NK-92 treated with Interleukin-12 subunit alpha and Interleukin-12 subunit beta, amount 100 ng/mL, for 24 hours (cell line): ENCODE results near the gene RPP40.
"Not testable (repeated sequence)": the region's sequence is repeated elsewhere in the genome, so short reads cannot be mapped to it uniquely, and the experiment has no call there.

ENCODE experiments used
- DNase-seq: peaks from one replicate; lab custom pipeline; 2025; lab: John Stamatoyannopoulos, UW

RPP40 gene

DNA sequence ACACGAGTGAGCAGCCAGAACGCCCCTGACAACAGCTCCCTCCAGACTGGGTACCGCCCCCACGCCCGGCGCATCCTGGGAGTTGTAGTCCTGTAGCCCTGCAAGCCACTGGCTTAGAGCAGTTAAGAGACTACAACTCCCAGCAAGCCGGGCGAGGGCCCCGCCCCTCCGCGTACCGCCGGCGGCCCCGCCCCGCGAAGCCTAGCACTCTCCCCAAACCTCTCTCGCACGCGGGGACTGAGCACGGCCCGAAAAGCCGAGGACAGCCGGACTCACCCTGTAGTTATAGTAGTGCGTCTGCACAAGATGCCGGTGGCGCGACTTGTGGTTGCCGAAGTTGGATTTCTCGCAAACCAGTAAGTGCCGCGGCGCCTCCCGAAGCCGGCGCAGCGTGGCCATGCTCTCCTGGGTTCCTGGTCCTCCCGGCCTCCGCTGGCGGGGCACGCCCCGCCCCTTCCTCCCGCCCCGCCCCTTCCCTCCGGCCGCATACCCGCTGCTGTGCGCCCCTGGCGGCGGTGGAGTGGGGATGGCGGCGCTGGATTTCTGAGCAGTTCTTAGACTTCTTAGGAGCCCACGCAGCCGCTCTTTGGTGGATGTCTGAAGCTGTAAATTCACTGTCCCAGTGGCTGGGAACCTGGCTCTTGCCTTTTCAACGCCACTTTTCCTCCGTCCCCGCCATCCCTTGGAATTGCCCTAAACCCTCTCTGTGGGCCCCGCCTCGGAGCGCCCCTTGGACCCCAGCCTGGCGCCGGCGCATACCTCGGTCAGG is at the start of gene RPP40:
RPP40 (minus strand) TSS at position 434 of the 769 bp plus-strand sequence; CDS start at position 399, 35 bp downstream.
- peak; percentile 96 for DNase-seq

- DNase-seq, result no peak
These were observed 49.2 kb upstream of the RPP40 start for GRCh38 chr6:5053038-5053437.

GRCh38 chr6:5051394-5051793 is 47.6 kb upstream of the RPP40 start:
- no peak for DNase-seq

GRCh38 chr6:5050009-5050408 is 46.2 kb upstream of the RPP40 start:
- DNase-seq, result peak; percentile 36

DNA sequence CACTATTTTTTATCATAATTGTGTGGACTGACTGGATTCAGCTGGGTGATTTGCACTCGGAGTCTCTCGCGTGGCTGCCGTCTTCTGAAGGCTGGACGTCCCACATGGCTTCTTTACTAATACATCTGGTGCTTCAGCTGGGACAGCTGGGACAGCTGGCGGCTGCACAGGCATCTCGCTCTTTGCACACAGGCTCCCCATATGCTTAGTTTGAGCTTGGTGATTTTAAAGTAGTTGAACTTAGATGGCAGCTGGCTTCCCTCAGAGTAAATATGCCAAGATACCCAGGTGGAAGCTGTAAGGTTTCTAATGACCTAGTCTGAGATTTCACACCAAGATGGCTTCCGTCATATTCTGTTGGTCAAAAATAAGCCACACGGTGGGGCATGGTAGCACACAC is 42.6 kb upstream of the RPP40 start:
- DNase-seq, result no peak

DNA sequence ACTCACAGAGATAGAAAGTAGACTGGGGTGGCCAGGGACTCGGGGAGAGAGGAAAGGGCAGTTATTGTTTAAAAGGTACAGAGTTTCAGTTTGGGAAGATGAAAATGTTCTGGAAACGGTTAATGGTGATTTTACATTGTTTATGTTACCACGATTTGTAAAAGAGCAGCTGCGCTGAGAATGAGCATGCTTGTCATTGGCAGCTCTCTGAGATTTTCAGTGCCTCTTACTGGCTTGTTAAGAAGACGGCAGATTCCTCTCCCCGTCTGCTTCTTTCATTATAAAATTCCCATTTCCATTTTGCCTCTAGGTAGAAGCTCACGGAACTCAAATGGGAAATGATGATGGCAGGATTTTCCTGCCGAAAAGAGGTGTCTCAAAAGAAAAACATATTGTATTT is 41.6 kb upstream of the RPP40 start:
- no peak for DNase-seq

DNA sequence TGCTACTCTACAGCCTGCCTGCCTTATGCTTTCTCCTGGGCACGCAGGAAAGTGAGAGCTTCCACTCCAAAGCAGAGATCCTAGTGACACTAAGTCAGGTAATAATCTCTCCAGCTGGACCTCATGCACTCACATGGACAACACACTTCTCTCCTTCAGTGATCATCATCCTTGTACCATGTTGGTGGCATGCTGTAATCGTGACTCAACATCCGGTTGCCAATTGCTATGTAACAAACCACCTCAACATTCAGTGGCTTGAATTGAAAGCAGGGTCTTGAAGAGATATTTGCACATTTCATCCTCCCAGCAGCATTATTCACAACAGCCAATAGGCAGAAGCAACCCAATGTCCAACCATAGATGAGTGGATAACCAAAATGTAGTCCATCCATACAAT is 41.0 kb upstream of the RPP40 start:
- no peak for DNase-seq

GRCh38 chr6:5042436-5042835 is 38.6 kb upstream of the RPP40 start:
- no peak for DNase-seq

DNA sequence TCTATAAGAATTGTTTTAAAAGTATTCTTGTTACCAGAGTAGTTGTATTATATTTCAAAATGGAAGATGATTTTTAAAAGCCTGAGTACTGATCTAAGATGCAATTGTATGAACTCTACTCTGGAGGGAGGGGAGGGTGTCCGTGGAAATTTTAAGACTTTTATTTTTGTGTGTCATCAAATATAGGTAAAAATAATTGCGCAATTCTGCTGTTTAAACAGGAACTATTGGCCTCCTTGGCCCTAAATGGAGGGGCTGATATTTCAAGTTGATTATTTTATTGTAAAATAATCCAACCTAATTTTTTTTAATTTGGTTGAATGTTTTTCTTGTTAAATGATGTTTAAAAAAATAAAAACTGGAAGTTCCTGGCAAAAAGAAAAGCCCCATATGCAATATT is 38.1 kb upstream of the RPP40 start:
- no peak for DNase-seq

- DNase-seq, result no peak
These were observed 32.4 kb upstream of the RPP40 start for GRCh38 chr6:5036269-5036668.

GRCh38 chr6:5034736-5035135 is 30.9 kb upstream of the RPP40 start:
- no peak for DNase-seq

DNA sequence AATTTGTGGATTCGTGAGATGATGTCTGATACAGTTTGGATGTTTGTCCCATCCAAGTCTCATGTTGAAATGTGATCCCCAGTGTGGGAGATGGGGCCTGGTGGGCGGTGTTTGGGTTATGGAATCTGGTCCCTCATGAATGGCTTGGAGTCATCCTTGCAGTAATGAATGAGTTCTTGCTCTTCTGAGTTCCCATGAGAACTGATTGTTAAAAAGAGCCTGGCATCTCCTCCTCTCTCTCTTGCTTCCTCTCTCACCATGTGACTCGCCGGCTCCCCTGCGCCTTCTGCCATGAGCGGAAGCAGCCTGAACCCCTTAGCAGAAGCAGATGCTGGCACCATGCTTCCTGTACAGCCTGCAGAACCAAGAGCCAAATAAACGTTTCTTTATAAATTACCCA is 30.5 kb upstream of the RPP40 start:
- DNase-seq, result no peak

- DNase-seq, result not testable (repeated sequence)
These were observed 29.5 kb upstream of the RPP40 start for GRCh38 chr6:5033214-5033904.

GRCh38 chr6:5032706-5033105 is 28.9 kb upstream of the RPP40 start:
- not testable (repeated sequence) for DNase-seq

- no peak for DNase-seq
These were observed 27.3 kb upstream of the RPP40 start for GRCh38 chr6:5031150-5031549.

- DNase-seq, result peak; percentile 52
These were observed 26.8 kb upstream of the RPP40 start for GRCh38 chr6:5030596-5031136.

DNA sequence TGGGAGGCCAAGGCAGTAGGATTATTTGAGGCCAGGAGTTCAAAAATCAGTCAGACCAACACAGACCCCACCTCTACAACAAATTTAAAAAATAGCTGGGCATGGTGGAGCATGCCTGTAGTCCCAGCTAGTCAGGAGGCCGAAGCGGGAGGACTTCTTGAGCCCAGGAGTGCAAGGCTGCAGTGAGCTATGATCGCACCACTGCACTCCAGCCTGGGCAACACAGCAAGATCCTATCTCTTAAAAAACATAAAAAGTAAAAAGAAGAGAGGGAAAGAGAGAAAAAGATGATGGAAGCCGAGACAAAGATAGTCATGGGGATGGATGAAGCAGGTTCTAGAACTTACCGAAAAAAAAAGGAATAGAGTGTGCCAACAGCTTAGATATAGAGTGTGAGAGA is 25.8 kb upstream of the RPP40 start:
- no peak for DNase-seq

GRCh38 chr6:5028921-5029320 is 25.1 kb upstream of the RPP40 start:
- no peak for DNase-seq

DNA sequence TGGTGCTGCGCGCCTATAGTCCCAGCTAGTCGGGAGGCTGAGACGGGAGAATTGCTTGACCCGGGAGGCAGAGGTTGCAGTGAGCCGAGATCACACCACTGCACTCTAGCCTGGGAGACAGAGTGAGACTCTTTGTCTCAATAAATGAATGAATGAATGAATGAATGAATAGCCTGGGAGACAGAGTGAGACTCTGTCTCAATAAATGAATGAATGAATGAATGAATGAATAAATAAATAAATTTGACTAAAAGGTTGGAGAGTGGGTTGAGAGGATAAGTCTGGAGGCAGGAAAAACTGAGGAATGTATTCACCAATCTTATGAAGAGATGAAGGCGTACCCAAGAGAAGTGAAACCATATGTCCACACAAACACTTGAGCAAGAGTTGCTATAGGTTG is 24.5 kb upstream of the RPP40 start:
- DNase-seq, result no peak

- DNase-seq, result no peak
These were observed 22.3 kb upstream of the RPP40 start for GRCh38 chr6:5025911-5026819.

DNA sequence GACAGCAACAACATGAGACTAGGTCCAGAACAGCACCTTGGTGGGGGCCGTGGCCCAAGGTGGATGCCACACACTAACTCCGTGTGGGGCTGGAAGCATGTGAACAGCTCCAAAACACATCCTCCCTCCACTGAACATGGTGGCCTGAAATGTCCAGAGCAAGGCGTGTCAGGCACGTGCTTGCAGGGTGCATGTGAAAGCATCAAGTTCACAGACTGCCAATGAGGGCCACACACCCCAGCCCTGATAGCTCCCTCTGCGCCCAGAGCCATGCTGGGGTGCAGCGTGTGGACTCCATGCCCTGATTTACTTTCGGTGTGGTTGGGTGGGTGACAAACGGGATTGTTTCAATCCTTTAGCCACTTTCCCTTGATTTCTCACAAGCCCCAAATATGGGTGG is 20.1 kb upstream of the RPP40 start:
- no peak for DNase-seq

DNA sequence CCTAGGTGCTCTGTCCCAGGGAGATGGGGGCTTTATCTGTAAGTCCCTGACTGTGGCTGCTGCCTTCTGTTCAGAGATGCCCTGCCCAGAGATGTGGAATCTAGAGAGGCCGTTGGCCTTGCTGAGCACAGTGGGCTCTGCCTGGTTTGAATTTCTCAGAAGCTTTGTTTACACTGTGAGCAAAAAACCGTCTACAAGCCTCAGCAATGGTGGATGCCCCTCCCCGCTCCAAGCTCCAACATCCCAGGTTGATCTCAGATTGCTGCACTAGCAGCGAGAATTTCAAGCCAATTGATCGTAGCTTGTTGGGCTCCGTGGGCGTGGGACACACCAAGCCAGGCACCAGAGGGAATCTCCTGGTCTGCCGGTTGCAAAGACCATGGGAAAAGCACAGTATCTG is 16.3 kb upstream of the RPP40 start:
- no peak for DNase-seq
